ENCODE data around the gene LRRC8E.

The LRRC8E gene

GRCh38 chr19:7944177-7944761 is 56.0 kb downstream of the LRRC8E start:
- Histone ChIP-seq H3K27me3 (ENCODE audit: control insufficient read depth in 1 of 2, insufficient read depth in 2 of 2, low read length in 2 of 2) (no peaks in the 10 kb centered on the region), H3K4me3 (ENCODE audit: low read depth in 1 of 2, low read length in 2 of 2) (peak overlapping the region; percentile 70 to 86), H3K9me3 (ENCODE audit: control insufficient read depth in 1 of 2, low read length in 2 of 2) (no peaks in the 10 kb centered on the region), H3K27ac (ENCODE audit: low read depth, low read length) (peak overlapping the region; percentile 70), H3K36me3 (ENCODE audit: control insufficient read depth in 1 of 2, insufficient read depth in 2 of 2, low read length in 2 of 2) (peaks cover 6 to 10% of the 10 kb centered on the region in 2 donors), H3K4me1 (ENCODE audit: control insufficient read depth in 1 of 2, insufficient read depth in 2 of 2, low read length in 2 of 2) (peaks cover 4 to 19% of the 10 kb centered on the region in 2 donors), H3K9ac (ENCODE audit: low read depth in 1 of 2, low read length in 2 of 2) (peak overlapping the region; percentile 22 to 67)

GRCh38 chr19:7947939-7948338 is 59.6 kb downstream of the LRRC8E start:
- no peaks in the 10 kb centered on the region for H3K27me3 ChIP-seq (ENCODE audit: control insufficient read depth in 1 of 2, insufficient read depth in 2 of 2, low read length in 2 of 2)
- no peak overlapping the region for H3K9ac ChIP-seq (ENCODE audit: low read depth in 1 of 2, low read length in 2 of 2)
- no peaks in the 10 kb centered on the region for H3K9me3 ChIP-seq (ENCODE audit: control insufficient read depth in 1 of 2, low read length in 2 of 2)
- peaks cover 0 to 12% of the 10 kb centered on the region in 2 donors for H3K4me1 ChIP-seq (ENCODE audit: control insufficient read depth in 1 of 2, insufficient read depth in 2 of 2, low read length in 2 of 2)
- no peaks in the 10 kb centered on the region for H3K36me3 ChIP-seq (ENCODE audit: control insufficient read depth in 1 of 2, insufficient read depth in 2 of 2, low read length in 2 of 2)
- H3K4me3 ChIP-seq (ENCODE audit: low read depth in 1 of 2, low read length in 2 of 2), result no peak overlapping the region
- no peak overlapping the region for H3K27ac ChIP-seq (ENCODE audit: low read depth, low read length)

All from duodenal mucosa (tissue), 2 donors.